Lung (tissue), 12 donors: ENCODE results near the gene DTNB. TPM values are rescaled to one million over a fixed set of nuclear protein-coding genes. Genes with fewer than 3 reads are reported as not detected.
"Not testable (repeated sequence)": the region's sequence is repeated elsewhere in the genome, so short reads cannot be mapped to it uniquely, and the experiment has no call there.

Experiments
- ATAC-seq: fragments of 200-7000 bp; cut with Tn5 transposase; one replicate; pipeline ENCODE4 v1.9.1; 2020; ENCODE audit warnings: moderate number of reproducible peaks; ENCODE audit not compliant: insufficient read depth, low FRiP score
- DNase-seq, 3 donors: peaks; one replicate each; pipeline ENCODE4 v3.0.0-alpha.2; 2013 to 2017
- H3K27ac ChIP-seq, 2 donors: one replicate each; pipeline ENCODE4 v1.5.1; 2013; ENCODE audit warnings: mild to moderate bottlenecking in 2 of 2, moderate library complexity in 2 of 2, control low read depth in 1 of 2, inconsistent platforms in 1 of 2, low read depth in 1 of 2, low read length in 1 of 2
- H3K27me3 ChIP-seq, 3 donors: one replicate each; pipeline ENCODE4 v1.5.1; 2013; ENCODE audit warnings: low read length in 2 of 3; ENCODE audit not compliant: control insufficient read depth in 3 of 3, insufficient read depth in 3 of 3
- H3K36me3 ChIP-seq, 4 donors: one replicate each; pipeline ENCODE4 v1.5.1; 2013; ENCODE audit warnings: low read length in 4 of 4, mild to moderate bottlenecking in 1 of 4, moderate library complexity in 1 of 4; ENCODE audit not compliant: control insufficient read depth in 4 of 4, insufficient read depth in 4 of 4
- H3K4me1 ChIP-seq, 5 donors: one replicate each; pipeline ENCODE4 v1.5.1; 2013; ENCODE audit warnings: low read length in 5 of 5, mild to moderate bottlenecking in 2 of 5, moderate library complexity in 1 of 5; ENCODE audit not compliant: control insufficient read depth in 5 of 5, insufficient read depth in 5 of 5
- H3K4me3 ChIP-seq: one replicate; pipeline ENCODE4 v1.5.1; 2013; ENCODE audit warnings: mild to moderate bottlenecking, control low read depth, moderate library complexity
- H3K9ac ChIP-seq, 2 donors: one replicate each; pipeline ENCODE4 v1.5.1; 2013; ENCODE audit warnings: low read length in 2 of 2, control low read depth in 1 of 2; ENCODE audit not compliant: insufficient read depth in 1 of 2
- H3K9me3 ChIP-seq, 4 donors: one replicate each; pipeline ENCODE4 v1.5.1; 2013; ENCODE audit warnings: low read length in 3 of 4, mild to moderate bottlenecking in 1 of 4, moderate library complexity in 1 of 4; ENCODE audit not compliant: control insufficient read depth in 4 of 4, insufficient read depth in 3 of 4
- WGBS, 2 donors: extraction: QIAGEN DNeasy Blood & Tissue Kit; methylation state at CpG; one replicate each; pipeline ENCODE4 v1.1.7; 2013; 5-methylcytosine and 5-hydroxymethylcytosine counted together
- polyA plus RNA-seq, 2 donors: library from polyadenylated mRNA; stranded (reverse); fragments of 200-250 nt; gene quantifications; one replicate each; pipeline ENCODE4 v1.2.1, GENCODE V29; 2013
- total RNA-seq, 2 donors: library from RNA; depleted of rRNA in 1 of 2; stranded (reverse); fragments of >200 nt in 1 of 2; gene quantifications; one replicate each; pipeline ENCODE4 v1.2.1, GENCODE V29; 2014 to 2021
- TF ChIP-seq, protein P1 (sequence below): IDR thresholded peaks from 2 replicates; pipeline ENCODE4 v1.5.1; 2012; ENCODE audit warnings: mild to moderate bottlenecking; ENCODE audit errors: control extremely low read depth, extremely low read depth
- donor health status: control.
- donor health status: control.
- donor health status: Bipolar disorder and iron deficiency.
- donor health status: healthy.
- donor health status: DM: yes; HTN: yes; CAD: no.

Gene DTNB
- total and polyA plus RNA-seq, 4 donors: 10.1 to 35.2 (median 20.4) TPM

DNA sequence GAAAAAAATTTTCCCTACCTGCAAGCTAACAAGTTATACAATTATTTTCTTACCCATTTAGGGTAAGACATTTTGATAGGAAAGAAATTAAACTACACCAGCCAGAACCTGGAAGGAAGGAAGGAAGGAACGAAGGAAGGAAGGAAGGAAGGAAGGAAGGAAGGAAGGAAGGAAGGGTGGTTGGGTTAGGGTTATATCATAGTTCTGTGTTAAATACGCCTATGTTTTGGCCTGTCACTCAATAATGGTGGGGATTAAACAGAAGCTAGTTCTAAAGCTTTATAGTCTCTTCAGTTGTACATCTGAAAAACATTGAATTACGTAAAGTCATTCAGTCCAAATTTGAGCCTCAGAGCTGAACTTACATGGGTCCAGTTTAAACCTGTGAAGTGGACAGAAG is 256.7 kb downstream of the DTNB start:
- no peaks in the 10 kb centered on the region for H3K27me3 ChIP-seq
- ATAC-seq (no peak), DNase-seq (no peak)
- no peaks in the 10 kb centered on the region for H3K9me3 ChIP-seq
- no peak overlapping the region for H3K9ac ChIP-seq
- no peak overlapping the region for H3K27ac ChIP-seq
- WGBS, 2 donors: 77 to 78% methylated on average over 3 of the region's 3 CpGs
- peaks cover 0 to 7% (median 0%) of the 10 kb centered on the region in 5 donors for H3K4me1 ChIP-seq
- TF ChIP-seq, protein P1, sequence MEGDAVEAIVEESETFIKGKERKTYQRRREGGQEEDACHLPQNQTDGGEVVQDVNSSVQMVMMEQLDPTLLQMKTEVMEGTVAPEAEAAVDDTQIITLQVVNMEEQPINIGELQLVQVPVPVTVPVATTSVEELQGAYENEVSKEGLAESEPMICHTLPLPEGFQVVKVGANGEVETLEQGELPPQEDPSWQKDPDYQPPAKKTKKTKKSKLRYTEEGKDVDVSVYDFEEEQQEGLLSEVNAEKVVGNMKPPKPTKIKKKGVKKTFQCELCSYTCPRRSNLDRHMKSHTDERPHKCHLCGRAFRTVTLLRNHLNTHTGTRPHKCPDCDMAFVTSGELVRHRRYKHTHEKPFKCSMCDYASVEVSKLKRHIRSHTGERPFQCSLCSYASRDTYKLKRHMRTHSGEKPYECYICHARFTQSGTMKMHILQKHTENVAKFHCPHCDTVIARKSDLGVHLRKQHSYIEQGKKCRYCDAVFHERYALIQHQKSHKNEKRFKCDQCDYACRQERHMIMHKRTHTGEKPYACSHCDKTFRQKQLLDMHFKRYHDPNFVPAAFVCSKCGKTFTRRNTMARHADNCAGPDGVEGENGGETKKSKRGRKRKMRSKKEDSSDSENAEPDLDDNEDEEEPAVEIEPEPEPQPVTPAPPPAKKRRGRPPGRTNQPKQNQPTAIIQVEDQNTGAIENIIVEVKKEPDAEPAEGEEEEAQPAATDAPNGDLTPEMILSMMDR: no peak
- no peak overlapping the region for H3K4me3 ChIP-seq
- peaks cover 0 to 3% (median 0%) of the 10 kb centered on the region in 4 donors for H3K36me3 ChIP-seq

DNA sequence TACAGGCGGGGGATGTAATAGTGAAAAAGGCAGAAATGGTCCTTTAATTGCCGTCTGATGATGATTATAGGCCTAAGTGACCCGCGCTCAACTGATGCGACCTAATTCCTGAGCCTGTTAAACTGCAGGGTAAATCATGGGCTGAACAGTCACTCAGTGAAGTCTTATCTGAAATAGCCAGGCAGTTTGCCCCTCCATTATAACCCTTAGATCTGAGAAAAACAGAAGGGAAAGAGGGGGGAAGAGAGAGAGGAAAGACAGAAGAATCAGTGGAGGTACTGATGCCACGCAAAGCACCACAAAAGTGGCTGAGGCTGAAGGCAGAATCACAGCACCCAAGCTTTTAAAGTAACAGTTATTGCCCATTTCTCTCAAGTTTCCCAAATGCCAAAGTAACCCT is 258.6 kb downstream of the DTNB start:
- no peaks in the 10 kb centered on the region for H3K9me3 ChIP-seq
- WGBS, 2 donors: 97 to 98% methylated on average over 6 of the region's 6 CpGs
- no peak overlapping the region for H3K9ac ChIP-seq
- no peak overlapping the region for H3K27ac ChIP-seq
- H3K4me3 ChIP-seq: no peak overlapping the region
- H3K27me3 ChIP-seq: no peaks in the 10 kb centered on the region
- no peak for DNase-seq
- peaks cover 0 to 7% (median 0%) of the 10 kb centered on the region in 5 donors for H3K4me1 ChIP-seq
- H3K36me3 ChIP-seq: peaks cover 0 to 3% (median 0%) of the 10 kb centered on the region in 4 donors
- TF ChIP-seq, protein P1: no peak
- ATAC-seq: no peak

DNA sequence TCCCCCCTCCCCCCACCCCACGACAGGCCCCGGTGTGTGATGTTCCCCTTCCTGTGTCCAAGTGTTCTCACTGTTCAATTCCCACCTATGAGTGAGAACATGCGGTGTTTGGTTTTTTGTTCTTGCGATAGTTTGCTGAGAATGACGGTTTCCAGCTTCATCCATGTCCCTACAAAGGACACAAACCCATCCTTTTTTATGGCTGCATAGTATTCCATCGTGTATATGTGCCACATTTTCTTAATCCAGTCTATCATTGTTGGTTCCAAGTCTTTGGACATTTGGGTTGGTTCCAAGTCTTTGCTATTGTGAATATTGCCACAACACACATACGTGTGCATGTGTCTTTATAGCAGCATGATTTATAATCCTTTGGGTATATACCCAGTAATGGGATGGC is 260.0 kb downstream of the DTNB start:
- H3K36me3 ChIP-seq, H3K27me3 ChIP-seq, DNase-seq, H3K9me3 ChIP-seq, H3K27ac ChIP-seq, H3K9ac ChIP-seq, H3K4me1 ChIP-seq, ATAC-seq, H3K4me3 ChIP-seq: not testable (repeated sequence)
- WGBS, 2 donors: 83 to 100% methylated on average over 6 to 7 of the region's 7 CpGs

DNA sequence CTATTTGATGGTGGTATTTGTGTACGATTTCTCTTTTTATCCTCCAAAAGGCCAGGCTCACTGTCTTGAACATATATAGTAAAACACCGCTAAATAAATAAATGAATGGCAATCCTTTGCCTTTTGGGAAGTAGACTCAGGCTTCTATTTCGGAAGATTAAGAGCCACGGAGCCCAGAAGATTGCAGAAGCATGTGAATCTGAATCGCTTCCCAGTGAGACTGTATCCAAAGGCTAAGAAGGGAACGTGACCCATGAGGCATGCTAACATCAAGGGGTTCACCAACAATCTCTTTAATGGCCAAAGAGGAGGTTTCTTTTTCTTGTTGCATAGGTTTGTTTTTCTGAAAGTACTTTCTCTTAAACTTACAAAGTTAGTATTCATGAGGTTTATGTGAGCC is 261.6 kb downstream of the DTNB start:
- no peak overlapping the region for H3K9ac ChIP-seq
- DNase-seq: no peak
- no peak for ATAC-seq
- WGBS, 2 donors: 87 to 94% methylated on average over 6 of the region's 6 CpGs
- no peaks in the 10 kb centered on the region for H3K9me3 ChIP-seq
- no peaks in the 10 kb centered on the region for H3K4me1 ChIP-seq
- no peaks in the 10 kb centered on the region for H3K27me3 ChIP-seq
- H3K4me3 ChIP-seq: no peak overlapping the region
- H3K27ac ChIP-seq: no peak overlapping the region
- no peaks in the 10 kb centered on the region for H3K36me3 ChIP-seq
- TF ChIP-seq, protein P1: no peak
